HL-60/S4 (cell line): Measurements from ENCODE around the gene KIF26B.

Experiments
- in situ Hi-C: fragments of 300-500 bp; cut with MboI; formaldehyde crosslinking; loops from 2 replicates; pipeline ENCODE4 v1.14.3; 2022; ENCODE audit warnings: low sequenced_read_pairs

Gene KIF26B

GRCh38 chr1:245444147-245444828 is 289.5 kb downstream of the KIF26B start:
- in situ Hi-C loops: no loop called here

- in situ Hi-C loops: no loop called here
Measured at GRCh38 chr1:245444945-245445344, 290.2 kb downstream of the KIF26B start.

- in situ Hi-C loops: no loop called here
Measured at GRCh38 chr1:245448531-245448930, 293.7 kb downstream of the KIF26B start.

- in situ Hi-C loops: no loop called here
Measured at GRCh38 chr1:245448975-245449431, 294.2 kb downstream of the KIF26B start.

DNA sequence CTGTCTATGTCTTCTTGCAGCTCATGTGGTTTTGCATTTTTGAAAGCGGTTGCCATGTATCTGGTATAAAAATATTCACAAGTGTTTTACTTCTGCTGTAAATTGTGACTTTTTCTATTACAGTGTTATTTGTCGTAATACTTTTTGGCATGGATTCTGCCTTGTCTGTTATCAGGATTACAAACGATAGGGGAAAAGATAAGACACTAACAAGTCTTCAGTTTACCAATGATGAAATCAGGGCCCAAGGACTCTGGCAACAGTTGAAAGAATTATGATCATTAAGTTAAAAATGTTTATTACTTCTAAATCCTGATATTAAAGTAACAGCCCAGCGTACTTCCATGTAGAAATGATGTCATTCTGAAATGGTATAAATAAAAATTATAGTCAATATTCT is 298.8 kb downstream of the KIF26B start:
- in situ Hi-C loops: no loop called here

- in situ Hi-C loops: no loop called here
Measured at GRCh38 chr1:245454051-245454450, 299.3 kb downstream of the KIF26B start.

DNA sequence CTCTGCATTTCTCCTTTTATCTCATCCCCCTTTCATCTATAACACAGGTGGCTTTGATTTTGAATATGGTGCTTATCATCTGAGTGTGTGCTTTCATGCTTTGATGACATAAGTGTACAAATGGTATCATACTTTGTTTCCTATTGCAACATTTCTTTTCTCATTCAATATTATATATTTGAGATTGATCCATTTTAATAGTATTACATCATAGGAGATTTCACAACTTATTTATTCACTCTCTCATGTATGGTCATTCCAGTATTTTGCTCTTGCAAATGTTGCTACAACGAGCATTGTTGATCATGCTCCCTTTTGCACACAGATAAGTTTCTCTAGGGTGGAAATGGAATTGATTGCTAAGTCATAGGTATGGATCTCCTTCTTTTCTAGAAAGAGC is 302.8 kb downstream of the KIF26B start:
- in situ Hi-C loops: no loop called here

GRCh38 chr1:245458234-245458633 is 303.4 kb downstream of the KIF26B start:
- in situ Hi-C loops: no loop called here

DNA sequence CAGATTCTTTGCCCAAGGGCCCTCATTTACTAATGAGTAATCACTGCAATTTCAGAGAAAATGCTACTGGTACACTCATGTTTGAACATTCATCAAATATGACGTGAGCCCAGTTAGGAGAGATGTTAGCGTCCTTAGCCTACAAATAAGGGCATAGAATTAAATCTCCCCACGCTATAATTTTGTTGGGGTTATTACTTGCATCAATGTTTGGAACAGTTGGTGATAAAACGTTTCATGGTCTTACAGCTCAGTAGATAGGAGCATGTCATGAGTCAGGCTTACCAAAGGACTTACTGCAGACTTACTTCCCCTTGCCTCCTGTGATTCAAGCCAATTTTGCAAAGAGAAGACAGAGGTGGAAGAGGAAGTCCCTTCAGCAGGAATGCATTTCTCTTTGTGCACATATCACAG is 304.0 kb downstream of the KIF26B start:
- in situ Hi-C loops: no loop called here

DNA sequence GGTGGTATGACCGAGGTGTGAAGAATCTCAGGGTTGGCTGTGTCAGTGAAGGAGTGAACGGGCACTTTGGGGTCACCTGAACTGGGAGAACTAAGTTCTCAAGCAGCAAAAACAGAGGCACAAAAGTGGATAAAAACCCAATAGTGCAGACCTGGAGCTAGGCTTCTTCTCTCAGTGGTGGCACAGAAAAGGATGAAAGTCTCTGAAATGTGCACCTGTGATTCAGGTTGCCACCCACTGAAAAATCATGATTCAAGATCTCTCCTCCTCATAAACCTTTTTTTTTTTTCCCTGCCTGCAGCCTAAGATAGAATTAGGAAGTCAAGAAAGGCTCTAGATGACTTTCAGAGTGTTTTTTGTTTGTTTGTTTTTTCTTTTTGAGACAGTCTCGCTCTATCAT is 304.8 kb downstream of the KIF26B start:
- in situ Hi-C loops: no loop called here

DNA sequence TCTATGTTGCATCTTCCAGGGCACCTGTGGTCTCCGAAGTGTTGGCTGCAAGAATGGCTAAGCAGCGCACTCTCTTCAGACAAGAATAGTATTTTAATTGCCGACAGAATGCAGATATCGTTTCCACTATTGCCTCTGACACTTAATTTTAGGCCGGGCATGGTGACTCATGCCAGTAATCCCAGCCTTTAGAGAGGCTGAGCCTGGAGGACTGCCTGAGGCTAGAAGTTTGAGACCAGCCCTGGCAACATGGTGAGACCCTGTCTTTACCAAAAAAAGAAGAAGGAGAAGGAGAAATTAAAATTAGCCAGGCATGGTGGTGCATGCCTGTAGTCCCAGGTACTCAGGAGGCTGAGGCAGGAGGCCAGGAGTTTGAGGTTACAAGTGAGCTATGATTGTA is 306.9 kb downstream of the KIF26B start:
- in situ Hi-C loops: no loop called here

GRCh38 chr1:245462161-245462560 is 307.4 kb downstream of the KIF26B start:
- in situ Hi-C loops: no loop called here

DNA sequence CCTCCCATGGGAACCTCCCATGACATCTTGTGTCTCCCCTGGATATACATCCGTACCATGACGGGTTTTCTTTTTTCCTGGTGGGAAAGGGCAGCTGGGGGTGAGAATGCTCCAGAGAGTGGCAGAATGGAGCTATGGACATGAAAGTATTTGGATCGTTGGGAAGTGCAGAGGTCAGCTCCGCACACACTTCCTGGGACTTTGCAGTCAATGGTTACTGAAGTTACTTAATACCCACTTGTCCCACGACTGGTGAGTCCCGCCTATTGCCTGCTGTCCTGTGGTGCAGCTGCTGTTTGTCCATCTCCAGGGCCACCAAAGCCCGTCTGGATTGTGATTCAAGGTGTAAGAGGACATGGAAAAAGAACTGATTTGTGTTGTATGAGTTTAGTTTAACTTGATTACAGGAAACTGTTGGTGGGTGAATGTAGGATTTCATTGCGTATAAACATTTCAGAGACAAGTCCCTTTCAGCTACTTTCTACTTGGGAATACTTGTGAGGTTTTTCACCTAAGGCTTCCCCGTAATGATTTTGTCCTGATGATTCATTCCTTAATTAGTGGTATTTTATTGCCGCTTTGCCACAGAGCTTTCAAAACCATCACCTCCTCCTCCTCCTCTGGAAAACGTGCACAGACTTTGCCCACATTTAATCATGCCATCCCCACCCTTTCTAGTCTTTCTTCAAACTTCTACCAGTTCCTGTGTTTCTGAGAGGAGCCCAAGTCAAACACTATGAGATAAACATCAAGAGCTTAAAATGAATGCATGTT is 308.8 kb downstream of the KIF26B start:
- in situ Hi-C loops: no loop called here

GRCh38 chr1:245464290-245464689 is 309.5 kb downstream of the KIF26B start:
- in situ Hi-C loops: no loop called here

- in situ Hi-C loops: no loop called here
Measured at GRCh38 chr1:245465666-245466065, 310.9 kb downstream of the KIF26B start.

DNA sequence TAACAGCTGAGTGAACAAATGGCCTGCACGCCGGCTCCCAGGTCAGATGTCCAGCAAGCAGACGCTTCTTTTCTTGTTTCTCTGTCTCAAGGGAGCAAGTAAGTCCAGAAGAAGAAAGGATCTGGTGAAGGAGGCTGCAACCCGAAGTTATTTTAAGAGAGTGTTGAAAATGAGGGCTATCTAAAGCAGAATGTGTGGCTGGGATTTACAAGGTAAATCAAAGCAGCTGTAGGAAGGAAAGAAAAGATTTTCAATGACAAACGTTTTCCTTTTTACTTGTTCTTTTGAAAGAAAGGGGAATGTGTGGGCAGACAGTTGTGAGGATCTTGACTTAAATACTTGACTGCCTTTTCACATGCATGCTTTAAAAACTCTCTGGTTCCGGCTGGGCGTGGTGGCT is 311.5 kb downstream of the KIF26B start:
- in situ Hi-C loops: no loop called here

- in situ Hi-C loops: no loop called here
Measured at GRCh38 chr1:245467804-245468203, 313.0 kb downstream of the KIF26B start.

GRCh38 chr1:245469006-245469405 is 314.2 kb downstream of the KIF26B start:
- in situ Hi-C loops: no loop called here

GRCh38 chr1:245469734-245470133 is 314.9 kb downstream of the KIF26B start:
- in situ Hi-C loops: no loop called here

DNA sequence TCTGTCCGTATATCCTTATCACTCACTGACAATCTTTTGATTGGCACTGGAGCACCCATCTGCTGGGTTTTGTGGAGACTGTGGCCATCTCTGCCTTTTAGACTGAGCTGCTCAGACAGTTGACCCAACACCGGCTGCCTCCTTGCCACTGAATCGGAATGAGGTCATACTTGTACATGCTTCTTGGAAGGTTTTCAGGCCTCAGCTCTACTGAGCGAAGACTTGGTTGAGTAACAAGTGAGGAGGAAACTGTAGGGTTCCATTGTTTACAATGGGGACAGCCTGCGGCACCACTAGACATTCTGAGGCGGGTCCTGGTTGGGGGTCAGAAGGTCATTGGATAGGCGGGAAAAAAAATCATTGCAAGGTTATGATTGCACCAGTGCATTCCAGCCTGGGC is 320.3 kb downstream of the KIF26B start:
- in situ Hi-C loops: no loop called here

DNA sequence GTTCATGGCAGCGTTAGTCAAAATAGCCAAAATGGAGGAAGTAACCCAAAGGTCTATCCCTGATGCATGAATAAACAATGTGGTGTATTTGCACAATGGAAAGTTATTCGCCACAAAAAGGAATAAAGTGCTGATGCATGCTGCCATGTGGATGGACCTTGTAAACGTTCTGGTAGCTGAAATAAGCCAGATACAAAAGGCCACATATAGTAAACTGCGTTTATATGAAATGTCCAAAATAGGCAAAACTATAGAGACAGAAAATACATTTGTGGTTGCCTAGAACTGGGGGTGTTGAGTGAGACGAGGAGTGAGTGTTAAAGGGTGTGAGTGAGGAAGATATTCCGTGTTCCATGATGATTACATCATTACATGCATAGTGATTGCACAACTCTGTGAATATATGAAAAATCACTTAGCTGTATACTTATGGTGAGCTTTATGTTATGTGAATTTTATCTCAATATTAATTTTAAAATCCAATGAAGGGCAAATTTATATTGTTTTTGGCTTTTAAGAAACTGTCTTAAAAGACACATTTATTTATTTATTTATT is 321.3 kb downstream of the KIF26B start:
- in situ Hi-C loops: no loop called here

DNA sequence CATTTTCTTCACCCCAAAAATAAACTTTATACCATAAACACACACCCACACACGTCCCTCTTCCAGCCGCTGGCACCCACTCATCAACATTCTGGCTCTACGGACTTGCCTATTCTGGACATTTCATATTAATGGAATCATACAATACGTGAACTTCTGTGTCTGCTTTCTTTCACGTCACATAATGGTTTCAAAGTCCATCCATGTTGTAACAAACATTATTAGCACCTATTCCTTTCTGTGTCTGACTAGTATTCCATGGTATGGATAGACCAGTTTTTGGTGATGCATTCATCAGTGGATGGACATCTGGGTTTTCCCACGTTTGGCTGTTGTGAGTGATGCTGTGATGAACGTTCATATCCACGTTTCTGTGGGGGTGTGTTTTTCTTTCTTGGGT is 323.2 kb downstream of the KIF26B start:
- in situ Hi-C loops: no loop called here
